WERI-Rb-1 (cell line): Measurements from ENCODE around the gene CAMSAP1.

Experiments
- DNase-seq: peaks from one replicate; pipeline ENCODE4 v3.0.0-alpha.2; 2020
- H3K27ac ChIP-seq: fragments of 250-450 bp; sonication (Bioruptor Pico); 2 replicates; pipeline ENCODE4 v1.5.1; 2020; ENCODE audit warnings: mild to moderate bottlenecking, moderate library complexity
- H3K27me3 ChIP-seq: fragments of 250-450 bp; sonication (Bioruptor Pico); 2 replicates; pipeline ENCODE4 v1.5.1; 2021; ENCODE audit warnings: mild to moderate bottlenecking, low read depth, moderate library complexity; ENCODE audit not compliant: insufficient read depth, severe bottlenecking
- H3K36me3 ChIP-seq: fragments of 250-450 bp; sonication (Bioruptor Pico); 2 replicates; pipeline ENCODE4 v1.5.1; 2020; ENCODE audit warnings: mild to moderate bottlenecking, moderate library complexity
- H3K4me3 ChIP-seq: 2 replicates; pipeline ENCODE4 v1.5.1; 2011; ENCODE audit warnings: low read depth, mild to moderate bottlenecking, control low read depth, low read length
- H3K9me3 ChIP-seq: fragments of 250-450 bp; sonication (Bioruptor Pico); 2 replicates; pipeline ENCODE4 v1.5.1; 2021; ENCODE audit warnings: mild to moderate bottlenecking, moderate library complexity; ENCODE audit not compliant: severe bottlenecking
- TF ChIP-seq, protein P1 (sequence below): IDR thresholded peaks from 2 replicates; pipeline ENCODE4 v1.5.1; 2011; ENCODE audit warnings: low read depth, mild to moderate bottlenecking, control low read depth, inconsistent platforms, low read length

Gene CAMSAP1

DNA sequence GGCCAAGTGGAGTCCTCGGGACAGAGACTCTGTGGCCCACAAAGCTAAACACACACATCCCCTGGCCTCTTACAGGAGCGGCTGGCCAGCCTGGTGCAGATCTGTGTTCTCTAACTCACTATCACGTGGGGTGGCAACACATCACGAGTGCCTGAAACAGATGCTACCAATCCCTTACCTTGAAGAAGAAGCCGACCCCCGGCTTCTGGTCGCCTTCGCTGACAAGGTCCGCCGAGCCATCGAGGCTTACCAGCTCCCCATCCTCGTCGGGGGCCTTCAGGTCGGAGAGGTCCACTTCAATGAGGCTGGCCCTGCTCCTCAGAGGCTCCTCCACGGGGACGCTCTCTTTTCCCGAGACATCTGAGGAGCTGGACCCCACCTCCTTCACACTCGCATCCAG is 86.7 kb downstream of the CAMSAP1 start:
- H3K9me3 ChIP-seq = no peaks in the 10 kb centered on the region
- no peak overlapping the region for H3K27ac ChIP-seq
- no peak overlapping the region for H3K4me3 ChIP-seq
- no peak for DNase-seq
- no peaks in the 10 kb centered on the region for H3K27me3 ChIP-seq
- H3K36me3 ChIP-seq = peaks cover 98% of the 10 kb centered on the region
- TF ChIP-seq, protein P1, sequence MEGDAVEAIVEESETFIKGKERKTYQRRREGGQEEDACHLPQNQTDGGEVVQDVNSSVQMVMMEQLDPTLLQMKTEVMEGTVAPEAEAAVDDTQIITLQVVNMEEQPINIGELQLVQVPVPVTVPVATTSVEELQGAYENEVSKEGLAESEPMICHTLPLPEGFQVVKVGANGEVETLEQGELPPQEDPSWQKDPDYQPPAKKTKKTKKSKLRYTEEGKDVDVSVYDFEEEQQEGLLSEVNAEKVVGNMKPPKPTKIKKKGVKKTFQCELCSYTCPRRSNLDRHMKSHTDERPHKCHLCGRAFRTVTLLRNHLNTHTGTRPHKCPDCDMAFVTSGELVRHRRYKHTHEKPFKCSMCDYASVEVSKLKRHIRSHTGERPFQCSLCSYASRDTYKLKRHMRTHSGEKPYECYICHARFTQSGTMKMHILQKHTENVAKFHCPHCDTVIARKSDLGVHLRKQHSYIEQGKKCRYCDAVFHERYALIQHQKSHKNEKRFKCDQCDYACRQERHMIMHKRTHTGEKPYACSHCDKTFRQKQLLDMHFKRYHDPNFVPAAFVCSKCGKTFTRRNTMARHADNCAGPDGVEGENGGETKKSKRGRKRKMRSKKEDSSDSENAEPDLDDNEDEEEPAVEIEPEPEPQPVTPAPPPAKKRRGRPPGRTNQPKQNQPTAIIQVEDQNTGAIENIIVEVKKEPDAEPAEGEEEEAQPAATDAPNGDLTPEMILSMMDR = no peak

DNA sequence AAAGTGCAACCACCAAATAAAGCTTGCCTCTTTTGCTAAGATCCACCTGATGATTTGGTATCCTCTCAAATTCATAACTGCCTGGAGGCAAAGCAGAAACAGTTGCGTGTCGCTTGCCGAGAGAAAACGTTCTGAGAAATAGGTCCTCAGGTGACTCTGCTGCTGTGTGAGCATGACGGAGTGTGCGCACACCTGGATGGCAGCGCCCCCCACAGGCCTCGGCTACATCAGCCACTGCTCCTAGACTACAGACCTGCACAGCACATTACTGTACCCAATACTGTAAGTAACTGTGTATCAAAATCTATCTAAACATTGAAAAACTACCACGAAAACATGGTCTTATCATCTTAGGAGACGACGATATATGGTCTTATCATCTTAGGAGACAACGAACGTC is 87.4 kb downstream of the CAMSAP1 start:
- H3K36me3 ChIP-seq = peaks cover 100% of the 10 kb centered on the region
- DNase-seq = no peak

DNA sequence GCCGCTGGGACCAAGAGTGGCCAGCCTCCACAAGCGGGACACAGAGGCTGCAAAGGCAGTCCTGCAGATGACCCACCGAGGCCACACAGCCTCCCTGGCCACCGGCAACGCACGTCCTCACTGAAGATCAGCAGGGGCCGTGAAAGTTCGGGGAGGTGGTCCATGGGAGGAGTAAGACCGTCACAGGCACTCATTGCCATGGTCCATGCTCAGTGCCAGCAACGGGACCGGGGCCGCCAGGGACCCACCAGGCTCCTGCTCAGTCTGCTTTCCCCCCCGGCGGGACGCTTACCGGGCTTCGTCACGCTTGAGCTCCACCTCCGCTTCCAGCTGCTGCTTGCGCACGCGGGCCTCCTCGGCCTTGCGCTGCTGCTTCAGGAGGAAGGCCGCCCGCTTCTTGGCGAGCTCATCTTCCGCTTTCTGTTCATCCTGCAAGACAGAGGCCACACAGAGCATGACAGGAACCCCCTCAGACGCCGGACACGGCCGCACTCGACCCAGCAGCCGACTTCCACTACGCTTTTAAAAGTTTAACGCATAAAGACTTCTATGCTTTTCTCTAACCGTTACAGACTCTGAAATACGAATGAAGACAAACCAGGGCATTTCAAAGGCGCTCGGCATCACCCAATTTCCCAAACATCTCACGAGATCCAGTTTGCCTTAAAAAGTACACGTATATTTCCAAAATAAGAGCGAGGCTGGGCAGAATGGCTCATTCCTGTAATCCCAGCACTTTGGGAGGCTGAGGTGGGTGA is 88.4 kb downstream of the CAMSAP1 start:
- no peak for DNase-seq
- H3K36me3 ChIP-seq = peaks cover 100% of the 10 kb centered on the region

More for the DNA sequence above, 87.4 kb downstream of the CAMSAP1 start:
- Histone ChIP-seq H3K27ac (no peak overlapping the region), H3K9me3 (no peaks in the 10 kb centered on the region), H3K4me3 (no peak overlapping the region), H3K27me3 (no peaks in the 10 kb centered on the region)
- TF ChIP-seq, protein P1 = peak; percentile 65

DNA sequence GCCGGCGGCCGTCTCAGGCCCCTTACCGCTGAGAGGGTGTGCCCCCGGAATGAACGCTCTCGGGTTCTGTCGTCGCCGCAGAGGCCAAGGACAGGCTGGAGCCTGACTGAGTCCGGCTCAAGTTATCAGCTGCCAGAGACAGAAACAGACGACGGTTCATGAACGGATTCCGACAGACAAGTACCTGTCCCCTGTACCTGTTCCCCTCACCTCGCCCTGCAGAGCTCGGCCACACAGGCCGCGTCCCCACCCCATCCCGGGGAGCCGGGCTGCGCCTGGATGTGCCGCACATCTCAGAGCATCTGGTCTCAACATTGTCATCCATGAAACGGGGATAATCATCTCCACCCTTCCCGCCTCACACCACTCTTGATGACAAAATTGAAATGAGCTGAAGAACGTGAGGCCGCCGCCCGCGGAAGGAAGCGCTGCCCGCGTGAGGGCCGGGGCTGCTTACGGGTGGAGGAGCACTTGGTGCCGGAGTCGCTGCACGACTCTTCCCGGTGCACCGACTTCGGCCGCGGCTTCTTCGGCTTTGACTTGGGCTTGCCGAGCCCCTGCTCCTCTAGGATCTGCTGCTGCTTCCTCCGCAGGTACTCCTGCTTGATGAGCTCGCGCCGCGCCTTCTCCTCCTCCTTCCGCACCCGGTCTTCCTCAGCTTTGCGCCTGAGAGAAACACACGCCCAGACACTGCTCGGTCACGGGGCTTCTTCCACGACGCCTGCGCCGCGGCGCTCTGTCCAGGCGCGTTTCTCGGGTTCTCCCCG is 89.2 kb downstream of the CAMSAP1 start:
- peaks cover 98% of the 10 kb centered on the region for H3K36me3 ChIP-seq
- H3K27ac ChIP-seq = no peak overlapping the region
- no peaks in the 10 kb centered on the region for H3K27me3 ChIP-seq
- H3K9me3 ChIP-seq = no peaks in the 10 kb centered on the region
- H3K4me3 ChIP-seq = no peak overlapping the region
- no peak for DNase-seq
- TF ChIP-seq, protein P1 = no peak

More for the DNA sequence above, 88.4 kb downstream of the CAMSAP1 start:
- Histone ChIP-seq H3K27ac (no peak overlapping the region), H3K27me3 (no peaks in the 10 kb centered on the region), H3K4me3 (no peak overlapping the region), H3K9me3 (no peaks in the 10 kb centered on the region)
- TF ChIP-seq, protein P1 = no peak

DNA sequence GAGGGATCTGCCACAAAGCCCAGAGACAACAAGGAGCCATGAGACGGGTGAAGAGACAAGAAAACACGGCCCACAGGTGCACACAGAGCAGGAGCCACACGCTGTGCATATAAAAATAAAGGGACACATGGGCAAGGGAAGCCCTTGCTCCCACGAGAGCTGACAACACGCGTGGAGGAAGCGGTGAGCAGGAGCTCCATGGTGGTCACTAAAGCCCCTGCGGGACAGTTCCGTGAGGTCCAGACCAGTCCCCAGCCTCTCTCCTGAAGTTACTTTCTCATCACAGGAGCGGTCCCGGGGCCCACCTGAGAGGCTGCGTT is 90.7 kb downstream of the CAMSAP1 start:
- Histone ChIP-seq H3K27ac (no peak overlapping the region), H3K27me3 (no peaks in the 10 kb centered on the region), H3K9me3 (no peaks in the 10 kb centered on the region), H3K4me3 (no peak overlapping the region), H3K36me3 (peaks cover 98% of the 10 kb centered on the region)
- TF ChIP-seq, protein P1 = no peak
- DNase-seq = no peak
